Activated T-cell treated with anti-CD3 and anti-CD28 coated beads, Interleukin-2, amount 50 U/mL, for 24 hours (primary cell): ENCODE results near the gene MGRN1.

Source experiments
- DNase-seq: peaks from one replicate; pipeline ENCODE4 v3.0.0-alpha.2; 2020
- H3K27ac Mint-ChIP-seq: 2 replicates; pipeline ENCODE4 v1.8.0; 2020; ENCODE audit warnings: mild to moderate bottlenecking, mixed read lengths
- H3K27me3 Mint-ChIP-seq: 2 replicates; pipeline ENCODE4 v1.8.0; 2020; ENCODE audit warnings: mixed read lengths
- H3K36me3 Mint-ChIP-seq: 2 replicates; pipeline ENCODE4 v1.8.0; 2020; ENCODE audit warnings: low read depth, mixed read lengths
- H3K4me1 Mint-ChIP-seq: 2 replicates; pipeline ENCODE4 v1.8.0; 2020; ENCODE audit warnings: low read depth, mixed read lengths
- H3K4me3 Mint-ChIP-seq: 2 replicates; pipeline ENCODE4 v1.8.0; 2020; ENCODE audit warnings: mild to moderate bottlenecking, moderate library complexity, mixed read lengths
- H3K9me3 Mint-ChIP-seq: 2 replicates; pipeline ENCODE4 v1.8.0; 2020; ENCODE audit warnings: mixed read lengths

MGRN1 gene

DNA sequence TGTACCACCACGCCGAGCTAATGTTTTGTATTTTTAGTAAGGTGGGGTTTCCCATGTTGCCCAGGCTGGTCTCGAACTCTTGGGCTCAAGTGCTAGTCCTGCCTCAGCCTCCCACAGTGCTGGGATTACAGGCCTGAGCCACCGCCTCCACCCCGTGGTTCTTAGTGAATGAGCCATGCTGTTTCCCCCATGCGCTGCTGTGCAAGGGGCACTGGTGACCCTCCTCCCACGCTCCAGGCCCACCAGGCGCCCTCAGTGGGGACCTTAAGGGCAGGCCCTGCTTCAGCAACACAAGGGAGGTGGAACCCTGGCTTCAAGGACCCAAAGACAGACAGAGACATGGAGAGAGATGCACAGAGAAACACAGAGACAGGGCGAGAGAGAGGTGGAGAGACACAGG lies 53.4 kb downstream of the MGRN1 start:
- H3K27ac Mint-ChIP-seq, result peak overlapping the region; percentile 80
- no peaks in the 10 kb centered on the region for H3K9me3 Mint-ChIP-seq
- DNase-seq, result no peak
- peaks cover 36% of the 10 kb centered on the region for H3K4me1 Mint-ChIP-seq
- no peaks in the 10 kb centered on the region for H3K27me3 Mint-ChIP-seq
- no peak overlapping the region for H3K4me3 Mint-ChIP-seq
- peaks cover 62% of the 10 kb centered on the region for H3K36me3 Mint-ChIP-seq

DNA sequence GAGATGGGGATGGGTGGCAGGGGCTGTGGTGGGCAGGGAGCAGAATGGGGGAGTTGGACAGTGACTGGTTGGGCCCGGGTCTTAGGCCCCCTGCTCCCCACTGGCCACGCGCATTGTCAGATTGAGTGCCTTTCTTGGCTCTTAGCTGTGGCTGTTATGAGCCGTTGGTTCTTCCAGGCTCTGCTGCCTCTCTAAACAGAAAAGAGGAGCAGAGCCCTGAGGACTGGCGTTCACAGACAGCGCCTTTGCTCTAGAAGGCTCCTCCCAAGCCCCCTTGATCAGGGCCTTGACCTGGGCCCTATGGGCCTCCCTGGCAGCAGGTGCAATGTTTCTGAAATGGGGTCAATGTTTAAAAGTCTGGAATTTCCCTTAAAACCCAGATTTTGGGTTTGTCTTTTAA lies 54.0 kb downstream of the MGRN1 start:
- Mint-ChIP-seq H3K36me3 (peaks cover 62% of the 10 kb centered on the region), H3K4me3 (no peak overlapping the region), H3K4me1 (peaks cover 37% of the 10 kb centered on the region), H3K27ac (peak overlapping the region; percentile 80), H3K9me3 (no peaks in the 10 kb centered on the region), H3K27me3 (no peaks in the 10 kb centered on the region)
- DNase-seq, result no peak

DNA sequence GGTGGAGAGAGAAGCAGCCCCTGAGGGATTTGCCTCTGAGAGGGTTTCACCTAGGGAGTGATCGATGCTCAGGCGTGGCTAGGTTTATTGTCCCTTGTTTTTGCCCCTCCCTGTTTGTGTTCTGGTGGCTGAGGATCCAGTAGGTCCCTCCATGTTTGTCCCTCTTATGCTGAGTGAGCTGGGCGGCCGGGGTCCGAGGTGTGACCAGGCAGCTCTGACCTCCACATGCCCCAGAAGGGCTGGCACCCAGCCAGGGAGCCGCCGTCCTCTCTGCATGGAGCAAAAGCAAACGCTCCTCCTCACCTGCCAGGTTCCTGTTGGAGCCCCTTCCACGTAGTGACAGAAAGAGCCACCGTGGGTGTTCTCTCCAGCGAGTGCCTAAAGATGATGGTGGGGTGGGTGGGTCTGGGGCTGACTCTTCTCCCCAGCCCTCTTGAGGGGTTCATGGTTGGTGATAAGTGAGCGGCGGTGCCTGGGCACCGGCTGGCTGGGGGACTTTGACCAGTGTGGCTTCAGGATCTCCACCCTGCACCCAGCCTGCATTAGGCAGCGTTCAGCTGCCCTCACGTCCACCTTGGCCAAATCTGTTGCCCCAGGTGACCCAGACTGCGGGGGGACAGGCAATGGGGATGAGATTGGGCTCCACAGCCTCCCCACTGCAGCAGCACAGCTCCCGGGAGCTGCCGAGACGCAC lies 54.7 kb downstream of the MGRN1 start:
- H3K9me3 Mint-ChIP-seq, result no peaks in the 10 kb centered on the region

DNA sequence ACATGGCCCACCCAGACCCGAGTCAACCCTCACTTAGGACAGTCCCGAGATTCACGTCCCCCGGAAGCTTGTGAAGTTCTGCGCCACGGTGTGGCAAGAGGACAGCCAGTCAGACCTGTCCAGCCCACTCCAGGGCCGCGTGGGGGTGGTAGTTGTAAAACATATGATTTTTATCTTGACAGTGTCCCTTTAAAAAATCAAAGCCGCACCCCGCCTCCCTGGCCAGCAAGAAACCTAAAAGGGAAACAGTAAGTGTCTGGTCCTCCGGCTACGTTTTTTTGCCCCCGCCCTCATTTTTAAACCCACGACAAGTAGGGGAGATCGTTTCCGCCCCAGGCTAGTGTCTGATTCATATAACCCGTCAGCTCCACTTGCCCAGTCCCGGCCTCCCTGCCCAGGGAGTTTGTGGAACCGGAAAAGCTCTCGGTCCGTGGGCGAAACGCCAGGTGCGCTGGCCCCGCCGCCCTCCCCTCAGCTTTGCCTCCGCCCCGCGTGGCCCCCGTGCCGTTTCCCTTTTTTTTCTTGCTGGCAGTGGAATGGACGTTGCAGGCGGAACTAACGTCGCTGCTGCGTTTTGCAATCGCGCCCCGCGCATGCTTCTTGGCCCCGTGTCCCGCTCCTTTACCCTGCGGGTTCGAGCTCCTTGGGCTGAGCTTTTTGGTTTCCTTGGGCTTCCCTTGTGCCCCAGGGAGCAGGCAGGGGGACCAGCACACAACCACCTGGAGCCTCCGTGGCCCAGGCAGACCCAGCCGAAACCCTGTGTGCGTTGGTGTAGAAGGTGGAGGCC lies 55.4 kb downstream of the MGRN1 start:
- no peak for DNase-seq
- Mint-ChIP-seq H3K36me3 (peaks cover 69% of the 10 kb centered on the region), H3K4me3 (no peak overlapping the region), H3K9me3 (no peaks in the 10 kb centered on the region), H3K4me1 (peaks cover 37% of the 10 kb centered on the region), H3K27me3 (no peaks in the 10 kb centered on the region), H3K27ac (peak overlapping the region; percentile 71)

More for the DNA sequence above, 54.7 kb downstream of the MGRN1 start:
- peaks cover 37% of the 10 kb centered on the region for H3K4me1 Mint-ChIP-seq
- no peak overlapping the region for H3K4me3 Mint-ChIP-seq
- no peak for DNase-seq
- no peaks in the 10 kb centered on the region for H3K27me3 Mint-ChIP-seq
- H3K36me3 Mint-ChIP-seq, result peaks cover 63% of the 10 kb centered on the region
- H3K27ac Mint-ChIP-seq, result peak overlapping the region; percentile 72

DNA sequence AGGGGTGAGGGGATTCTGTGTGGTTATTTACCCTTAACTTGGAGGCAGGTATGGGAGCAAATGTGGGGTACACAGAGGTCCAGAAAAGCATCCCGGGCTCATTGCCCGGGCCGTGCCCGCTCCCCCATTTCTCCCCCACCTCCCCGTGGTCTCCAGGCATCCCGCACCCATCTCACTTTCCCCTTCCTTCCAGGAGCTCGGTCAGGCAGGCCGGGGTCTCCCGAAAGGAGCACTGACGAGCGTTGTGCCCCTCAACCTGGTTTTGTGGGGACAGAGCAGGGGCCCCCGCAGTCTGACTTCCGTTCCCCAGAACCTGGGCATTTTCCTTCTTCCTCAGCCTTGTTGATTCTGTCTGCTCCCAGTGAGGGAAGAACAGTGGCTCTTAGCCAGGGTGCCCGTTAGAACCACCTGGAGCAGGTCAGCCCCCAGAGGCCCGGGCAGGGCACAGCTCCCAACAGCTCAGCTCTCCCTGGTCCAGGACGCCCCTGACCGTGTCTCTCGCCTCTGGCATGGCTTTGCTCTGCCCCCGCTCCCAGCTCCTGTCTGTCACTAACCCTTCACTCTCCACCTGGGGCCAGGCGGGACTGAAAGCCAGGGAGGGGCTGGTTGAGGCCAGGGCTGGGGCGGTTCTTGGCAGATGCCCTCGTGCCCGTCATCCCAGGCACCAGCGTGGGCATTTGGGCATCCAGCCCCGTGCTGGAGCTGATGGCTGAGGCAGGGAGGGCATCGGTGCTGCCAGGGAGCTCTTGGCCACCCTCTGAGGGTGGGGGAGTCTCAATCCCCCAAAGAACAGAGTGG lies 56.2 kb downstream of the MGRN1 start:
- H3K4me3 Mint-ChIP-seq, result no peak overlapping the region
- peak overlapping the region; percentile 14 for H3K27ac Mint-ChIP-seq
- H3K4me1 Mint-ChIP-seq, result peaks cover 32% of the 10 kb centered on the region
- no peaks in the 10 kb centered on the region for H3K27me3 Mint-ChIP-seq
- peaks cover 68% of the 10 kb centered on the region for H3K36me3 Mint-ChIP-seq
- no peaks in the 10 kb centered on the region for H3K9me3 Mint-ChIP-seq
- DNase-seq, result no peak

DNA sequence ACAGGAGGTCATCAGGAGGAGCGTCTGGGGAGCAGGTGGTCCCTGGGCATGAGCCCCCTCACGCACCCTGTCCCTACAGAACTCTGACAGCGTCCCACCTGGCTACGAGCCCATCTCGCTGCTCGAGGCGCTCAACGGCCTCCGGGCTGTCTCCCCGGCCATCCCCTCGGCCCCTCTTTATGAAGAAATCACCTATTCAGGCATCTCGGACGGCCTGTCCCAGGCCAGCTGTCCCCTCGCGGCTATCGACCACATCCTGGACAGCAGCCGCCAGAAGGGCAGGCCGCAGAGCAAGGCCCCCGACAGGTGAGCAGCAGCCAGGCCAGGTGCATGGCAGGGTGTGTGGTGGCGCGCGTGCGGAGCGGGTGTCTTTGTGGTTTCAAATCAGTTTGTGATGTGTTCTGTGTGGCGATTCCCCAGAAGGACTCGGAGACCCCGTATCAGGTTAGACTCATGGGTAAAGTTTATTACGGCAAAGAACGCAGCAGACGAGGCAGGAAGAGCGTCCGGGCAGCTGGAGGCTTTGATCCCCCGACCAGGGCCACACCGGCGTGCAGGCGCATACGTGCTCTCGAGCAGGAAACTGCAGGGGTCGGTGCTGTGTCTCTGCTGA lies 57.0 kb downstream of the MGRN1 start:
- H3K9me3 Mint-ChIP-seq, result no peaks in the 10 kb centered on the region
- H3K27ac Mint-ChIP-seq, result no peak overlapping the region
- no peaks in the 10 kb centered on the region for H3K27me3 Mint-ChIP-seq
- H3K4me3 Mint-ChIP-seq, result no peak overlapping the region
- H3K4me1 Mint-ChIP-seq, result peaks cover 24% of the 10 kb centered on the region
- no peak for DNase-seq
- peaks cover 67% of the 10 kb centered on the region for H3K36me3 Mint-ChIP-seq

DNA sequence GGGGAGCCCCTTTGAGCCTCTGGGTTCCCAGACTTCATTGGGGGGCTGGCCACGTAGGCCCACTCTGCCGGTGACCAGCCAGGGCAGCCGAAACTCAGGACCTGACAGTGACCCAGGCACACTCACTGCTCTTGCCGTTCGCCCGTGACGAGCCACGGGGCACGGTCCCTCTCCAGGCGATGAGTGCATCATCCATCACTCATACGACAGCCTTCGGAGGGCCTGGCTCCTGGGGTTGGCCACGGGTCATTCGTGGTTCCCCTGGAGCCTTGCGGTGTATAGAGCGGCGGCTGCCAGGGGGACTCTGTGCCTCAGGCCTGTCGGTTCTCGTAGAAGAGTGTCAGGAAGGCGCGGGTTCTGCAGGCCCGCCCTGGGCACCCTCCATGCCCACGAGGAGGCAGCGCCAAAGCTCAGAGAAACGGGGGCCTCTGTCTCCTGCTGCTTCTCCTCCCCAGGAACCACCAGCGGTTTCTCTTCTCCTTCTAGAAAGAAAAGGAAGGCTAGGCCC lies 57.5 kb downstream of the MGRN1 start:
- no peak for DNase-seq
- H3K36me3 Mint-ChIP-seq, result peaks cover 67% of the 10 kb centered on the region
- no peak overlapping the region for H3K4me3 Mint-ChIP-seq
- H3K4me1 Mint-ChIP-seq, result peaks cover 19% of the 10 kb centered on the region
- no peak overlapping the region for H3K27ac Mint-ChIP-seq
- H3K9me3 Mint-ChIP-seq, result no peaks in the 10 kb centered on the region
- no peaks in the 10 kb centered on the region for H3K27me3 Mint-ChIP-seq

DNA sequence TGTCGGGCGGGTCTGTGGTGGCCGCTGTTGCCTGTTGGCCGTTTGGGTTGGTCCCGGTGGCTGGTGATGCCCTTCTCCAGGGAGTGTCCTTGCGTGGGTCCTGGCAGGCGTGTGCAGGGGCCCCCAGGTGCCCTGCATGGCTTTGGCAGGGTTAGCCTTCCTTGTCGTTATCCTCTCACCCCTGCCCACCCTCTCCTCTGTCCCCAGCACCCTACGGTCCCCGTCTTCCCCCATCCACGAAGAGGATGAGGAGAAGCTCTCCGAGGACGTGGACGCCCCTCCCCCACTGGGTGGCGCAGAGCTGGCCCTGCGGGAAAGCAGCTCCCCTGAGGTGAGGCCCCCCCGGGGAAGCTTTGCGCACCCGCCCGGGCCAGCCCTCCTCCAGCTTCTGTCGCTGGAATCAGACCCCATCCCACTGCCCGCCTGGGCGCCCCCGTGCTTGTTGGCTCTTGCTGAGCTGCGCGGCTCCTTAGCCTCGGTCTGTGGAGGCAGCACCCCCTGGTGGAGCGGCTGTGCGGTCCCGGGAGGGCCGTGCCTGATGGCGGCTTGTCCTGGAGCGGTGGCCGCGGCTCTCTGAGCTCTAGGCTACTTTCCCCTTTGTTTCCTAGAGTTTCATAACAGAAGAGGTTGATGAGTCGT lies 58.1 kb downstream of the MGRN1 start:
- peak; percentile 61 for DNase-seq
- Mint-ChIP-seq H3K4me3 (no peak overlapping the region), H3K27me3 (no peaks in the 10 kb centered on the region), H3K27ac (no peak overlapping the region), H3K9me3 (no peaks in the 10 kb centered on the region), H3K4me1 (peaks cover 15% of the 10 kb centered on the region), H3K36me3 (peaks cover 73% of the 10 kb centered on the region)

DNA sequence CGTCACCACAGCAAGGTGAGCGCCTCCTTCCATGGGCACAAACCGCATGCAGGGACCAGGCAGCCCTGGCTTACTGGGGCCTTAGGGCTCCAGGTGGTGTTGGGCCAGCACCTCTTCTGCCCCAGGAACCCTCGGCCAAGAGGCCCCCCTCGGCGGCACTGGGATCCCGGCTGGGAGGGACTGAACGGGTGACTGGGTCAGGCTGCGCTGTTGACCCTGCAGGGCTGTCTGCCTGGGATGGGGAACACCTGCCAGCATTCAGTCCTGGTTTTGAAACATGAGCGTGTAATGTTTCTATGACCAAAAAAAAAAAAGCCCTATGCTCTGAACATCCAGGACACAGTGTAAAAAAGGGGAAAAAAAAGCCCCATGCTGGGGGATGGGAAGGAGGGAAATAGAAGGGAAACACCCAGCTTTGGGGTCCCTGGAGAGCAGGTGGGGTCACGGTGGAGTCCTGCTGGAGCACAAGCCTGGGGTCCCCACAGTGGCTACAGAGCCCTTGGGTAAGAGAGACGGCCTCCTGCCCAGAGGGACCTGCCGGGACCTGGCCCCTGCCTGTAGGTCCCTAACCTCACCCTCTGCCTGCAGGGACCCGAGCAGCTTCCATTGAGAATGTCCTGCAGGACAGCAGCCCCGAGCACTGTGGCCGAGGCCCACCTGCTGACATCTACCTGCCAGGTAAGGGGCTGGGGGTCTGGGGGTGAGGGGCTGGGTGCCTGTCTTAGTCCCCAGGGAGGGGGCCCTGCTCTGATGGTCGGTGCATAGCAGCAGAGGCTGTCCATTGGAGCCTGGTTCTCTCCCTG lies 58.8 kb downstream of the MGRN1 start:
- H3K27me3 Mint-ChIP-seq, result no peaks in the 10 kb centered on the region
- no peak overlapping the region for H3K4me3 Mint-ChIP-seq
- H3K27ac Mint-ChIP-seq, result no peak overlapping the region
- DNase-seq, result no peak
- H3K36me3 Mint-ChIP-seq, result peaks cover 75% of the 10 kb centered on the region
- H3K4me1 Mint-ChIP-seq, result peaks cover 9% of the 10 kb centered on the region
- no peaks in the 10 kb centered on the region for H3K9me3 Mint-ChIP-seq

DNA sequence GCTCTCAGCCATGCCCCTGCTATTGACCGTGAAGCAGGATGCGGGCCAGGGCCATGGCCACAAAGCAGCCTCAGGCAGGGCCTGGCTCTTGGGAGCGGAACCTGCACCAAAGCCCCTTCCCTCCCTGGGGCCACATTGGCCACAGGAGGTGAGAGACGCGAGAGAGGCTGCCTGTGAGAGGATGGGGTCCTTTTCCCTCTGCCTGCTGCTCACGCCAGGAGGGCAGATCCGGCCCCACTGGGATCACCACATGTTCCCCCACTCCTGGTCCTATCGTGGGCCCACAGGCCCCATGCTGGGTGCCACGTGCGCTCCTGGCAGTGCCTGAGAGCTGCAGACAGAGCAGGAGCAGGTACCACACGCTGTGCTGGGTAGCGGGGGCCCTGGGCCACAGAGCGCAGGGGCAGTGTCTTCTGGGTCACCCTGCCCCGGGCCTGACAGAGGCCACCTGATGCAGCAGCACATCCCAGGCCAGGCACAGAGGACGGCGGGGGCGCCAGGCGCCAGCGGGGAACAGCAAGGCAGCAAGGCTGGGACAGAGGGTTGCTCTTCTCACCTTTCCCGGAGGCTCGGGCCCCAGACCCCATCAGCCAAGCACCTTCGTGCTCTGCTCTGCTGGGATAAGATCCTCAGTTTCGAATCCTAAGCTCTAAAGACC lies 59.6 kb downstream of the MGRN1 start:
- Mint-ChIP-seq H3K27me3 (no peaks in the 10 kb centered on the region), H3K9me3 (no peaks in the 10 kb centered on the region), H3K27ac (no peak overlapping the region), H3K4me3 (no peak overlapping the region), H3K4me1 (peaks cover 9% of the 10 kb centered on the region), H3K36me3 (peaks cover 74% of the 10 kb centered on the region)
- no peak for DNase-seq

DNA sequence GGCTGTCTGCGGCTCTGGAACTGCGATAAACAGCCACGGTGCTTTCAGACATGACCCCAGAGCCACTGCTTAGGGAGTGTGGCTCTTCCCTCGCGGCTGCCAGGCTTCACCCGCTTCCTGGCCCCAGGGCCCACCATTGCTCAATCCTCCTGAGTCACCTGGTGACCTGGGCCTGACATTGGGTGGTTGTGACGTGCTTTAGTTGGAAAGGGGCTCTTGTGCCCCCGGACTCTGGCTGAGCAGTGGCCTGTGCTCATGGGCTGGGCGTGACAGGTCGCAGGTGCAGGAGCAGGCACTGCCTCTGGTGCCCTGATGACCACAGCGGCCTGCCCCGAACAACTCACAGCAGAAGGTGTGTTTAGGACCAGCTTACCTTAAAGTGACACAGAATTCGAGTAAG lies 60.1 kb downstream of the MGRN1 start:
- Mint-ChIP-seq H3K27ac (peak overlapping the region; percentile 41), H3K4me1 (peaks cover 9% of the 10 kb centered on the region), H3K4me3 (no peak overlapping the region), H3K36me3 (peaks cover 69% of the 10 kb centered on the region), H3K27me3 (no peaks in the 10 kb centered on the region), H3K9me3 (no peaks in the 10 kb centered on the region)
- no peak for DNase-seq

DNA sequence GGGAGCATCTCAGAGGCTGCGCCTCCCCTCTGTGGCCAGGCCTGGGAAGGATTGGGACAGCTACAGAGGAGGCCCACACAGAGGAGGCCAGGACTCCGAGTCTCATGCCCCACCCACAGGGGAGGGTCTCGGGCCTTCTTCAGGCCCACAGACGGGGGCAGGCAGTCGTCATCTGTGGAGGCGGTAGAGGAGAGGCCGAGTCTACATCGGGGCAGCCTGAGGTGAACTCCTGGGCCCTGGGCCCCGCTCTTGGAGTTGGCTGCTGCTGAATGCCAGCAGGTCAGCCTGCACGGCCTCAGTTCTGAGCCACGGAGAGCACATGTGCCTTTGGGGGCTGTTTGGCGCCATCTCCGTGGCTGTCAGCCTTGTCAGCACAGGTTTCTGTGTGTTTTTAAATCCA lies 60.7 kb downstream of the MGRN1 start:
- Mint-ChIP-seq H3K9me3 (no peaks in the 10 kb centered on the region), H3K27ac (no peak overlapping the region), H3K4me1 (peaks cover 9% of the 10 kb centered on the region), H3K4me3 (no peak overlapping the region), H3K27me3 (no peaks in the 10 kb centered on the region), H3K36me3 (peaks cover 67% of the 10 kb centered on the region)
- DNase-seq, result no peak
